NCI-H774 (cell line): Measurements from ENCODE around the gene UPF1.

Experiments used
- DNase-seq: peaks from one replicate; lab custom pipeline; 2025; lab: John Stamatoyannopoulos, UW

Gene UPF1

GRCh38 chr19:18831524-18832305 is at the start of gene UPF1:
UPF1 (plus strand) TSS chr19:18831959; CDS start chr19:18832210, 251 bp downstream.
- DNase-seq, result peak; percentile 94

DNA sequence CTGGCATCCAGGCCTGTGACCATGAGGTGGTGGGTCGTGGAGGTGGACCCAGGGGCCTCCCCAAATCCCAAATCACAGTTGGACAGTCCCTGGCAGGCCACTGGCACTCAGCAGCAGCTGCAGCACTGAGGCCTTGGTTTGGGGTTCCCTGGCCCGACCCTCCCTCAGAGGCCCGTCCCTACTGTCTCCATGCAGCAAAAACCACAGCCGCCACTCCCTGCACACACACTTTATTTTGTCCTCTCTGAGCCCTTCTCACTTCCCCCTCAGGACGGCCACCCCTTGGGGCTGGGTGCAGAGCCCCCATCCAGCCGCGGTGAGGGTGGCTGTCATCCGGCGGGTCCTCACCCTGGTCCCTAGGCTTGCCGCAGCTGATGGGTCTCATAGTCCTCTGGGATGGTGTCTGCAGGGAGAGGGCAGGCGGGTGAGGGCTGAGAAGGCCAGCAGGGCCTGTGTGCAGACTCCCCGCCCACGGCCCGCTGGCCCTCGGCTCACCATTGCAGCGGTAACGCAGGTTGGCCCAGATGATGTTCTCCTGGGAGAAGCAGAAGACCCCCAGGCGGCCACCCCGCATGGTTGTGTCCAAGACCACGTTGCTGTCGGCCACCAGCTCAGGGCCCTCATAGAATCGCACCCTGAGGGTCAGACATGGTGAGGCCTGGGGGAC is 49.1 kb upstream of the UPF1 start:
- no peak for DNase-seq

GRCh38 chr19:18783958-18784785 is 47.6 kb upstream of the UPF1 start:
- DNase-seq, result no peak

DNA sequence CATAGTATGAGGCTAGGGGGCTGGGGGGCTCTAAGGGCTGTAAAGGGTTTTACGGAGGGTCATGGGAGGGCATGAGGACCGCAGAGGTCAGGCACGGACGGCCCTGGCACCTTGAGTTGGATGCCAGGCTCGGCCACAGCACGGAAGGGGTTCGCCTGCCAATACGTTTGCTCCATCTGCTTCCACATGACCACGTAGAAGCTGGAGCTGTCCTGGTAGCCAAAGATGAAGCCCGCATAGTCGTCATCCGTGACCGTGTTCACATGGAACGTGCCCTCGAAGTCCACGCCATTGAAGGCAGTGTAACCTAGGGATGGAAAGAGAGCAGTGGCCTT is 47.0 kb upstream of the UPF1 start:
- DNase-seq, result no peak

- DNase-seq, result peak; percentile 60
Measured at GRCh38 chr19:18785179-18786124, 46.3 kb upstream of the UPF1 start.

DNA sequence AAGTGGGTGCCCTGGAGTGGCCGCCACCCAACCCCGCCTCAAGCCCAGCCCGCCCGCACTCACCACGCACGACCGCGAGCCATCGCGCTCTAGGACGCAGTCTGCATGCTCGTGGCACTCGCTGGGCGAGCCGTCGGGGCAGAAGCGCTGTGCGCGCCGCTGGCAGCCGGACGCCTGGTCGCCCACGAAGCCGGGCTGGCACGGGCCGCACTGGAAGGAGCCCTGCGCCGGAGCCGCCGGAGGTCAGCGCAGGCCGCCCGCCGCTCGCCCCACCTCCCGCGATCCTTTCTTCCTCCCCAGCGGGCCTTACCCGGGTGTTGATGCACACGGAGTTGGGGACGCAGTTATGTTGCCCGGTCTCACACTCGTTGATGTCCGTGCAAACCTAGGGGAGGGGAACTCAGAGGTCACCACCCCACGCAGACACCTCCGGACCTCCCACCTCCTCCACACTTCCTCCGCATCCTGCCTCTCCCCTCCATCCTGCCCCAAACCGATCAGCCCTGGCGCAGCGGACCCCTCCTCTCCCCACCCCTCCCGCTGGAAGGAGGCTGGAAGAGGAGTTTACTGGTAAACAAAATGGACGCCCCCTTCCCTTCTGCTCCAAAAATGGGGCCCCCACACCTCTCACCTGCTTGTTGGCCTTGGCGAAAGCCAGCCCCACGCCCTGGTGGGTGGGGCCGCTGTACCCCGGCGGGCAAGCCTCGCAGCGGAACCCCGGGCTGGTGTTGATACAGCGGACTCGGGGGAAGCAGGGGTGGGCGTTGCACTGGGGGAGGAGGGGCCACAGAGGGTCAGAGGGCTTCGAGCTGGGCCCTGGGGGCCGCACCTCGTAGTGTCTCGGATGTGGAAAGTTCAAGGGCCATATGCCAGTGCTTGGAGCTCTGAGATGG is 43.0 kb upstream of the UPF1 start:
- DNase-seq, result no peak

GRCh38 chr19:18789422-18789869 is 42.3 kb upstream of the UPF1 start:
- DNase-seq, result no peak

- DNase-seq, result no peak
Measured at GRCh38 chr19:18789883-18790565, 41.7 kb upstream of the UPF1 start.

- no peak for DNase-seq
Measured at GRCh38 chr19:18790566-18791314, 41.0 kb upstream of the UPF1 start, which contains the start of gene COMP. COMP (minus strand) TSS chr19:18791305; CDS start chr19:18791269, 36 bp downstream.

DNA sequence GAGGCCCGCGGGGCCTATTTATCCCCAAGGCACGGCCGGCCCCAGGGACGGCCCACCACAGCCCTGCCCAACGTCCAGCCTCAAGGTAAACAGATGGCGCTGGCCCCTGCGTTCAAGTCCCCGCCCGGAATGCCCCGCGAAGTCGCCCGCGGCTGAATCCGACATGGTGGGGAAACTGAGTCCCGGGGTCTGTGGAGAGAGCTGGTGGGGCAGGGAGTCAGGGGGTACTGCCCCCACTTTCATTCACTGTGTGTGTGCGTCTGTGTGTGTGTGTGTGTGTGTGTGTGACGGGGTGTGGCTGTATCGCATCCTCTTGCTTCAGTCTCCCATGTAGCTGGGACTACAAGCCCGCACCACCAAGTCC is 40.5 kb upstream of the UPF1 start:
- DNase-seq, result no peak

DNA sequence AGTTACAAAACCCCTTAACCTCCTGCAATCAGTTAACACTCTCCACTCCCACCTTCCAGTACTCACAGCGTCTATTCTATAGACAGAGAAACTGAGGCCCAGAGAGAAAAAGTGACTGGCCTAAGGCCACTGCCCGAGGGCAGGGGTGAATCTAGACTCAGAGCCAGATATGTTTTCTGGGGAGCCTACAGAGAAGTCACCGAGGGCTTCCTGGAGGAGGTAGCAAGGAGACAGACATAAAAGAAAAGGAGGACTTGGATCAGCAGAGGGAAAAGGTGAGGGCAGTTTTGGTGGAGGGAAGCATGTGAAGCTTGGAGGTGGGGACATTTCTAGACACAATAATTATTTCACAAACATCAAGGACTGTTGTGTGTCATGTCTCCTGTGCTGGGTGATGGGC is 39.1 kb upstream of the UPF1 start:
- no peak for DNase-seq

GRCh38 chr19:18793144-18794028 is 38.4 kb upstream of the UPF1 start:
- no peak for DNase-seq

GRCh38 chr19:18794029-18794313 is 37.8 kb upstream of the UPF1 start:
- DNase-seq, result no peak

DNA sequence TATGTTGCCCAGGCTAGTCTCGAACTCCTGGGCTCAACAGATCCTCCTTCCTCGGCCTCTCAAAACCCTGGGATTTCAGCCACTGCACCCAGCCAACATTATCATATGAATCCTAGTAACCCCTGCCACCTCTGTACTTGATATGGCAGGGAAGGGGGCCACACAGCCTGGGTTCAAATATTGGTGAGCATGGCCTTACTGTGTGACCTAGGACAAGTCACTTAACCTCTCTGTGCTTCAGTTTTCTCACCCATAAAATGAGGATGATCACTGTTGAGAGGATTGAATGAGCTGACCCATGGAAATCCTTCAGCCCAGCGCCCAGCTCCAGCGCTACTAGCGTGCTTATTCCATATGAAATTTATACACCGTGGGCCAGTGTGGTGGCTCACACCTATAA is 37.1 kb upstream of the UPF1 start:
- no peak for DNase-seq

DNA sequence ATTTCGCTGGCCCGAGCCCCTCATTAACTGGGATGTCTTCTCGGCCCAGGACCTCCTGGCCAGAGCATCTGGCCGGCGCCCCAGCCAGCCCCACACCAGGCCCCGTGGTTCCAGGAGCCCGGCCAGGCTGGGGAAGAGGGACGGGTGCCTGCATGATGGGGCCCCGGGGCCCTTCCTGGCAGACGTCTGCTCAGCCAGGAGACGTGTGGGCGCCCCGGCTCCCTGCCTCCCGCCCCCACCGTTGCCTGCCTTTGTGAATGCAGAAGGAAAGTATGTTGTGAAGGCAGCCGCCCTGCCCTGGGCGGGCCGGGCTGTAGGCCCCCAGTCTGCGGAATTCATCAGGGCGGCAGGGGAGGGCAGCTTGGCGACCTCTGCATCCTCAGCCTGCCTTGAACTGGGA is 36.2 kb upstream of the UPF1 start:
- DNase-seq, result no peak

- DNase-seq, result no peak
Measured at GRCh38 chr19:18796239-18796638, 35.5 kb upstream of the UPF1 start.

- peak; percentile 10 for DNase-seq
Measured at GRCh38 chr19:18798384-18799352, 33.1 kb upstream of the UPF1 start.
